Small intestine (tissue), 7 donors: ENCODE results near the gene USH1G. TPM values are rescaled to one million over a fixed set of nuclear protein-coding genes. Genes with fewer than 3 reads are reported as not detected.

ENCODE experiments used
- DNase-seq, 2 donors: peaks; one replicate each; pipeline versions ENCODE4 v3.0.0 to v3.0.0-alpha.2; 2013
- FAIRE-seq: peaks from 2 replicates; lab custom pipeline; 2012; peaks lifted over from hg19 to GRCh38; lab: Jason Lieb, UNC
- H3K27ac ChIP-seq, 3 donors: one replicate each; pipeline ENCODE4 v1.5.1; 2013; ENCODE audit warnings: low read length in 2 of 3, mild to moderate bottlenecking in 2 of 3, control low read depth in 1 of 3, inconsistent platforms in 1 of 3, low read depth in 1 of 3, moderate library complexity in 1 of 3
- H3K27me3 ChIP-seq, 3 donors: one replicate each; pipeline ENCODE4 v1.6.1; 2013; ENCODE audit warnings: low read length in 3 of 3, inconsistent platforms in 1 of 3; ENCODE audit not compliant: control insufficient read depth in 3 of 3, insufficient read depth in 3 of 3
- H3K36me3 ChIP-seq, 3 donors: one replicate each; pipeline ENCODE4 v1.6.1; 2013; ENCODE audit warnings: low read length in 3 of 3, inconsistent platforms in 1 of 3, low read depth in 1 of 3, mild to moderate bottlenecking in 1 of 3, moderate library complexity in 1 of 3; ENCODE audit not compliant: control insufficient read depth in 3 of 3, insufficient read depth in 2 of 3
- H3K4me1 ChIP-seq, 3 donors: one replicate each; pipeline ENCODE4 v1.6.1; 2013; ENCODE audit warnings: low read length in 2 of 3, inconsistent platforms in 1 of 3, low read depth in 1 of 3, mild to moderate bottlenecking in 1 of 3, moderate library complexity in 1 of 3; ENCODE audit not compliant: control insufficient read depth in 3 of 3, insufficient read depth in 2 of 3
- H3K4me3 ChIP-seq, 3 donors: one replicate each; pipeline ENCODE4 v1.5.1; 2013; ENCODE audit warnings: low read length in 3 of 3, control low read depth in 1 of 3, inconsistent platforms in 1 of 3, low read depth in 1 of 3, mild to moderate bottlenecking in 1 of 3, moderate library complexity in 1 of 3
- H3K9me3 ChIP-seq, 2 donors: one replicate each; pipeline ENCODE4 v1.6.1; 2013; ENCODE audit warnings: low read depth in 1 of 2, low read length in 1 of 2; ENCODE audit not compliant: control insufficient read depth in 2 of 2, insufficient read depth in 1 of 2
- WGBS, 3 donors: extraction: QIAGEN DNeasy Blood & Tissue Kit; methylation state at CpG; one replicate each; pipeline ENCODE4 v1.1.7; 2013; 5-methylcytosine and 5-hydroxymethylcytosine counted together
- polyA plus RNA-seq, 4 donors: library from polyadenylated mRNA; stranded (reverse) in 3 of 4; unstranded in 1 of 4; fragments of 200-250 nt in 3 of 4; fragments of 120-200 nt in 1 of 4; gene quantifications; one replicate each; pipeline versions ENCODE4 v1.2.1 to v1.2.3, GENCODE V29; 2013
- donor health status: healthy with polysubstance abuse.
- donor health status: control.
- donor health status: control.
- donor health status: Bipolar disorder and iron deficiency.
- donor health status: healthy.

USH1G gene
- polyA plus RNA-seq, 4 donors: 0.07 to 3.1 (median 0.63) TPM

DNA sequence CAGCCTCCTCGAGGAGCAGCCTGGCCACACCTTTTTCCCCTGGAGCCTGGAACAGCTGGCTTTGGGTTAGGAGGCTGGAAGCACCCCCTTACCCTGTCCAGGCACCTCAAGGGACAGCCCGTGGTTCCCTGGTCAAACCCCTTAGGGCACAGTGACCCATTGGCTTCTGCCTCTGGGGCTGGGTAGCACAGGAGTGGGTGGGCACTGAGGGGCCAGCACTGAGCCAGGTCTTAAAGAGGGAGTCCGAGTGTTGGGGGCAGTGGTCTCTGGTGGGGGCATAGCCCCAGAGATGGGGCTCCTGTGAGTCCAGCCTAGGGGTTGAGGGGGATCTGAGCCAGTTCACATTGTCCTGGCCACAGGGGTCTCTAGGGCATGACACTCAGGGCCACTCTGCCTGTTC lies 28.0 kb upstream of the USH1G start:
- DNase-seq (no peak), FAIRE-seq (no peak)
- Histone ChIP-seq H3K27me3 (peaks cover 0 to 4% (median 0%) of the 10 kb centered on the region in 3 donors), H3K4me3 (no peak overlapping the region), H3K4me1 (peaks cover 0 to 36% (median 12%) of the 10 kb centered on the region in 3 donors), H3K9me3 (no peaks in the 10 kb centered on the region), H3K36me3 (peaks cover 0 to 84% (median 2%) of the 10 kb centered on the region in 3 donors), H3K27ac (peak overlapping the region in 2 of 3 donors; percentile 69 to 90)
- WGBS, 3 donors: 47 to 68% (median 51%) methylated on average over 3 of the region's 3 CpGs

DNA sequence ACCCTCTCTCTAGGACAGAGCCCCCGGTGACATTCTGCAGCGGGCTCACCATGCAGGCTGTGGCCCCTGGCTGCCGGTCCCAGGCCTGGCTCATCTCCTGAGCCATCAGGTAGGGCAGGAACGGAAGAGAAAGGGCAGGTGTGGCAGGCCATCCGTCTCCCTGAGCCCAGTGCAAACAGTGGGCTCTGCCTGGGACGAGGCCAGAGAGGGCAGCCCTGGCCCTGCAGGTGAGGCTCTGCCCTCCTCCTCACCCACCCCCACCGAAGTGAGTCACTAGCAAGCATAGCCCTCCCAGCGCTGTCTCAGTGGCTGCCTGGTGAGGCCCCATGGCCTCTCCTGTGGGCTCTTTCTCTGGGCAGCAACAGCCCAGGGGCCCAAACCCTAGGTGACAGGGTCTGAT lies 27.2 kb upstream of the USH1G start:
- no peak for FAIRE-seq
- peak overlapping the region in 2 of 3 donors; percentile 50 to 69 for H3K27ac ChIP-seq

DNA sequence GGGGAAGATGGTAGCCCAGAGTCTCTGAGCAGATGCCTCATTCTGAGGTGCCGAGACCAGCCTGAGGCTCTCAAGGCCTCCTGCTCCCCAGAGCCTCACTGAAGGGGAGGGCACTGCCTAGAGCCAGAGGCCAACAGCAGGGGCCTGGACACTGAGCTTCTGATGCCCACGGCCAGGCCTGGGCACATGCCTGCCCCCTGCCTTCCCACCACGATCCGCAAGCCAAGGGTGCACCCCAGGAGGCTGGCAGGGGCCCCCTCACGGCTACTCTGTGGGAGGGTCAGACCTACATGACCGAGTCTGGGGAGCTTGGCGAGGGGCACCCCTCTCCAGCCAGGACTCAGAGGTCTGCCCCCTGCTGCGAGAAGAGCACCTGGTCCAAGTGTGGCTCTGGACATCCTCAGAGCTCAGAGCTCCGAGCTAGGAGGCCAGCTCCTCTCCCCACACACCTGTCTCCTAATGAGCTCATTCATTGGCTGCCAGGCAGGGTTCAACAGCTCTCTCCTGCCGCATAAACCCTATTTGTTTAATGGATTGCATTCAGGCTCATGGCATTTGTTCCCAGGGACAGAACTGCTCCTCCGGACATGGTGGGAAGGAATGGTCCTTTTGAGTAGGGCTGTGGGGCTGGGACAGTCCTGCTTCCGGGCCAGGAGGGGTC lies 26.5 kb upstream of the USH1G start:
- peaks cover 0 to 4% (median 0%) of the 10 kb centered on the region in 3 donors for H3K27me3 ChIP-seq
- H3K27ac ChIP-seq: peak overlapping the region in 1 of 3 donors; percentile 69
- 30 to 48% (median 34%) methylated on average over 12 of the region's 12 CpGs for WGBS, 3 donors
- no peak for DNase-seq
- no peak overlapping the region for H3K4me3 ChIP-seq
- no peak for FAIRE-seq
- peaks cover 0 to 36% (median 12%) of the 10 kb centered on the region in 3 donors for H3K4me1 ChIP-seq
- H3K36me3 ChIP-seq: peaks cover 0 to 70% (median 2%) of the 10 kb centered on the region in 3 donors
- no peaks in the 10 kb centered on the region for H3K9me3 ChIP-seq

More for the DNA sequence above, 27.2 kb upstream of the USH1G start:
- H3K27me3 ChIP-seq: peaks cover 0 to 4% (median 0%) of the 10 kb centered on the region in 3 donors
- H3K9me3 ChIP-seq: no peaks in the 10 kb centered on the region
- H3K4me3 ChIP-seq: no peak overlapping the region
- H3K4me1 ChIP-seq: peaks cover 0 to 36% (median 12%) of the 10 kb centered on the region in 3 donors
- WGBS, 3 donors: 14 to 59% (median 24%) methylated on average over 6 to 8 of the region's 8 CpGs
- DNase-seq: peak in 1 of 2 donors; percentile 53
- peaks cover 0 to 76% (median 2%) of the 10 kb centered on the region in 3 donors for H3K36me3 ChIP-seq

DNA sequence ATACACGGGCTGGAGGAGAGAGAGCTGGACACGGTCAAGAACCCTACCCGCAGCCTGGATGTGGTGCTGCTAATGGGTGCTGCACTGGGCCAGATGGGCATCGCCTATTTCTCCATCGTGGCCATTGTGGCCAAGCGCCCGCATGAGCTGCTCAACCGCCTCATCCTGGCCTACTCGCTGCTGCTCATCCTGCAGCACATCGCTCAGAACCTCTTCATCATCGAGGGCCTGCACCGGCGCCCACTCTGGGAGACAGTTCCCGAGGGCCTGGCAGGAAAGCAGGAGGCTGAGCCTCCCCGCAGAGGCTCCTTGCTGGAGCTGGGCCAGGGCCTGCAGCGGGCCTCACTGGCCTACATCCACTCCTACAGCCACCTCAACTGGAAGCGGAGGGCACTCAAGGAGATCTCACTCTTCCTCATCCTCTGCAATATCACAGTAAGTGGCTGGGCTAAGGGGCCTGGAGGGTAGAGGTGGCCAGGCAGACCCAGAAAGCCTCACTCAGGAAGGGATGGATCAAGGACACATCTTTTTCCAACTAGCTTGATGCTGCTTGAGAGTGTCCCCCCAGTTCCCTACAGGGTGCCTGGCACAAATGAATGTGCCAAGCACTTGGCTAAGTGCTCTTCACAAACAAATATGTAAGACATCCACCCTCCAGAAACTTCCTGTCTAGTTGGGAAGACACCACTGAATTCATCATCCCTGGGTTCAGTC lies 24.1 kb upstream of the USH1G start:
- Histone ChIP-seq H3K27me3 (peaks cover 0 to 17% (median 2%) of the 10 kb centered on the region in 3 donors), H3K27ac (no peak overlapping the region), H3K4me3 (no peak overlapping the region), H3K36me3 (peaks cover 0 to 61% (median 2%) of the 10 kb centered on the region in 3 donors), H3K9me3 (no peaks in the 10 kb centered on the region), H3K4me1 (peaks cover 0 to 19% (median 11%) of the 10 kb centered on the region in 3 donors)
- 89 to 93% (median 91%) methylated on average over 17 of the region's 17 CpGs for WGBS, 3 donors
- no peak for DNase-seq
- no peak for FAIRE-seq

DNA sequence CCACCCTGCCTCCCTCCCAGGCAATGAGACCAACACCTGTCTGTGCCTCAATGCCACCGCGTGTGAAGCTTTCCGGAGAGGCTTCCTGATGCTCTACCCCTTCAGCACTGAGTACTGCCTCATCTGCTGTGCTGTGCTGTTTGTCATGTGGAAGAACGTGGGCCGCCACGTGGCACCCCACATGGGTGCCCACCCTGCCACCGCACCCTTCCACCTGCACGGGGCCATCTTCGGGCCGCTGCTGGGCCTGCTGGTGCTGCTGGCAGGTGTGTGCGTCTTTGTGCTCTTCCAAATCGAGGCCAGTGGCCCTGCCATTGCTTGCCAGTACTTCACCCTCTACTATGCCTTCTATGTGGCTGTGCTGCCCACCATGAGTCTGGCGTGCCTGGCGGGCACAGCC lies 23.6 kb upstream of the USH1G start:
- H3K27me3 ChIP-seq: peaks cover 0 to 17% (median 5%) of the 10 kb centered on the region in 3 donors
- DNase-seq (no peak), FAIRE-seq (no peak)

DNA sequence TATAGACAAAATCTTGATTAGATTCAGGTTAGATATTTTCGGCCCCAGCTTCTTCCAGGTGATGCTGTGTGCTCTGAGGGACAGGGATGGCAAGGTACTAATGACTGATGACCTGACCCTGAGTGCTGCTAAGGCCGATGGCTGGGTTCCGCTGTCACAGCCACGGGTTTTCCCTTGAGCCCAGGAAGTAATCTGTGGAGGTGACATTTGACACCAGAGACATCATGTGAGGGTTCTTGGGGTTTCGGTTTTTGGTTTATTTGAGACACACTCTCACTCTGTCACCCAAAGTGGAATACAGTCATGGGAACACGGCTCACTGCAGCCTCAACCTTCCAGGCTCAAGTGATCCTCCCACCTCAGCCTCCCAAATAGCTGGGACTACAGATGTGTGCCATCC lies 22.5 kb upstream of the USH1G start:
- FAIRE-seq: no peak
- H3K4me3 ChIP-seq: no peak overlapping the region

More for the DNA sequence above, 23.6 kb upstream of the USH1G start:
- Histone ChIP-seq H3K36me3 (peaks cover 0 to 61% (median 4%) of the 10 kb centered on the region in 3 donors), H3K27ac (no peak overlapping the region), H3K9me3 (no peaks in the 10 kb centered on the region), H3K4me3 (no peak overlapping the region), H3K4me1 (peaks cover 0 to 17% (median 6%) of the 10 kb centered on the region in 3 donors)
- 83 to 91% (median 88%) methylated on average over 14 of the region's 14 CpGs for WGBS, 3 donors

DNA sequence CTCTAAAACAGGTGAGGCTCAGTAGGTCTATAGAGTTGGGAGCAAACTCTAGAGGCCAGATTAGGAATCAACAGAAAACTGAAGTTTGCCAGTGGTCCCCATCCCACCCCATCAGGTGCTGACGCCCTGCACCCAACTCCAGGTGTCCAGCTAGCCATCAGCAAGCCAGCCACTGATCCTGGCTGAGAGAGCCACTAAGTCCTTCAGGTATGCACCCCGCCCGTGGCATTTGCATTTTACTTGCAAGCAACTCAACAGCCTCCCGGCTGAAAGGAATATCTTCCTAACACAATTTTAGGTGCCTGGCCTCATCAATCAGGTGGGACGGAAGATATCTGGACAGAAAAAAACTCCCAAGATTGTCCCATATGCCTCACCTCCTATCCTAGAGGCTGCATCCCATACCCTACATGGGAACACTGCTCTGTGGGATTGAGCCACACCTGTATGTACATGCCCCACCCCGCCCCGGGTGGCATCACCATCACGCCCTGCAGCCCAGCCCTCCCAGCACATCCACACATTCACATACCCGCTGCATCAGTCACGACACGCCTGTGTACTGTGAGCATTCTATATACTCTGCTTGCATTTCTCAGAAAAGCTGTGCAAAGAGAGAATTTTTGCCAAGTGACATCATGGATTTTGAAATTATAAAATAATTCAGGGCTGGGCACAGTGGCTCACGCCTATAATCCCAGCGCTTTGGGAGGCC lies 20.9 kb upstream of the USH1G start:
- 28 to 49% (median 41%) methylated on average over 13 of the region's 13 CpGs for whole genome bisulfite sequencing, 3 donors
- Histone ChIP-seq H3K36me3 (peaks cover 0 to 52% (median 2%) of the 10 kb centered on the region in 3 donors), H3K27me3 (peaks cover 0 to 26% (median 5%) of the 10 kb centered on the region in 3 donors), H3K9me3 (no peaks in the 10 kb centered on the region), H3K4me3 (no peak overlapping the region), H3K27ac (no peak overlapping the region), H3K4me1 (peaks cover 0 to 9% (median 4%) of the 10 kb centered on the region in 3 donors)
- FAIRE-seq: no peak
- DNase-seq: peak in 1 of 2 donors; percentile 60

More for the DNA sequence above, 22.5 kb upstream of the USH1G start:
- Histone ChIP-seq H3K9me3 (no peaks in the 10 kb centered on the region), H3K27me3 (peaks cover 0 to 24% (median 5%) of the 10 kb centered on the region in 3 donors), H3K36me3 (peaks cover 0 to 59% (median 4%) of the 10 kb centered on the region in 3 donors), H3K4me1 (peaks cover 0 to 6% (median 0%) of the 10 kb centered on the region in 3 donors), H3K27ac (no peak overlapping the region)
- 35 to 43% (median 42%) methylated on average over 6 of the region's 6 CpGs for WGBS, 3 donors
- DNase-seq: no peak
